Endodermal cell (in vitro differentiated cells): ENCODE results near the gene HIC1. TPM values are rescaled to one million over a fixed set of nuclear protein-coding genes. Genes with fewer than 3 reads are reported as not detected.
A peak's percentile ranks its signal among the peaks of the same experiment; 100 is the strongest.

Experiments used
- DNase-seq: peaks from one replicate; pipeline ENCODE4 v3.0.0-alpha.2; 2017
- H3K27ac ChIP-seq: 2 replicates; pipeline ENCODE4 v1.5.1; 2013; ENCODE audit warnings: mild to moderate bottlenecking, low read depth, low read length, moderate library complexity
- H3K27me3 ChIP-seq: 2 replicates; pipeline ENCODE4 v1.6.1; 2013; ENCODE audit warnings: mild to moderate bottlenecking, low read length, moderate library complexity; ENCODE audit not compliant: insufficient read depth, control insufficient read depth, poor library complexity, severe bottlenecking
- H3K36me3 ChIP-seq: 2 replicates; pipeline ENCODE4 v1.7.0; 2013; ENCODE audit warnings: mild to moderate bottlenecking, low read length, moderate library complexity; ENCODE audit not compliant: control insufficient read depth, insufficient read depth
- H3K4me1 ChIP-seq: one replicate; pipeline ENCODE4 v1.7.0; 2013; ENCODE audit warnings: low read length; ENCODE audit not compliant: control insufficient read depth, insufficient read depth
- H3K4me3 ChIP-seq: 2 replicates; pipeline ENCODE4 v1.5.1; 2013; ENCODE audit warnings: mild to moderate bottlenecking, low read length, moderate library complexity
- H3K9ac ChIP-seq: 2 replicates; pipeline ENCODE4 v1.6.1; 2013; ENCODE audit warnings: mild to moderate bottlenecking, low read length, moderate library complexity; ENCODE audit not compliant: poor library complexity, severe bottlenecking; ENCODE audit errors: extremely low read depth
- H3K9me3 ChIP-seq: 2 replicates; pipeline ENCODE4 v1.6.1; 2013; ENCODE audit warnings: mild to moderate bottlenecking, low read length, moderate library complexity; ENCODE audit not compliant: control insufficient read depth
- H3K27ac Mint-ChIP-seq: 2 replicates; pipeline ENCODE4 v1.8.0; 2020; ENCODE audit warnings: mixed read lengths
- H3K27me3 Mint-ChIP-seq: 2 replicates; pipeline ENCODE4 v1.8.0; 2021; ENCODE audit warnings: mild to moderate bottlenecking, mixed read lengths; ENCODE audit not compliant: insufficient read depth
- H3K36me3 Mint-ChIP-seq: 2 replicates; pipeline ENCODE4 v1.8.0; 2020; ENCODE audit warnings: low read depth, mixed read lengths
- H3K4me1 Mint-ChIP-seq: 2 replicates; pipeline ENCODE4 v1.8.0; 2020; ENCODE audit warnings: mixed read lengths
- H3K4me3 Mint-ChIP-seq: 2 replicates; pipeline ENCODE4 v1.8.0; 2020; ENCODE audit warnings: mild to moderate bottlenecking, moderate library complexity, mixed read lengths
- H3K9me3 Mint-ChIP-seq: 2 replicates; pipeline ENCODE4 v1.8.0; 2020; ENCODE audit warnings: mild to moderate bottlenecking, mixed read lengths
- CTCF ChIP-seq: fragments of 200-600 bp; sonication (generic); conservative IDR thresholded peaks from 2 replicates; pipeline ENCODE4 v1.5.0; 2021; ENCODE audit warnings: antibody characterized with exemption, mild to moderate bottlenecking
- WGBS, 2 experiments: methylation state at CpG; one replicate each; pipeline versions ENCODE4 v1.1.5 to v1.1.7; 2013; ENCODE audit warnings: missing lambda C conversion rate in 2 of 2, mixed read lengths in 1 of 2; ENCODE audit not compliant: insufficient coverage in 1 of 2, insufficient read length in 1 of 2; 5-methylcytosine and 5-hydroxymethylcytosine counted together
- total RNA-seq, 2 donors: library from RNA; stranded (reverse); fragmentation: NEBNext Ultra II Directional in 1 of 2; extraction: Animal tissue kit (Norgen Biotek cat#: 25700) in 1 of 2; gene quantifications; 2 replicates in 1 of 2; 3 replicates in 1 of 2; pipeline ENCODE4 v1.2.1, GENCODE V29; 2021

The HIC1 gene
- total RNA-seq, 2 donors from 2014 or later: 0.13 to 0.57 TPM

GRCh38 chr17:2090804-2091534 lies 36.1 kb downstream of the HIC1 start:
- Mint-ChIP-seq H3K9me3 (no peaks in the 10 kb centered on the region), H3K36me3 (peaks cover 24% of the 10 kb centered on the region), H3K4me1 (peaks cover 35% of the 10 kb centered on the region), H3K27me3 (no peaks in the 10 kb centered on the region), H3K4me3 (no peak overlapping the region), H3K27ac (peak overlapping the region; percentile 76)
- H3K9ac ChIP-seq: no peak overlapping the region
- peak; percentile 87 for DNase-seq
- no peaks in the 10 kb centered on the region for H3K9me3 ChIP-seq
- no peak overlapping the region for H3K4me3 ChIP-seq
- H3K36me3 ChIP-seq: peaks cover 42% of the 10 kb centered on the region
- WGBS, 2 experiments: 58 to 63% methylated on average over 1 to 2 of the region's 2 CpGs
- no peak overlapping the region for H3K27ac ChIP-seq
- H3K27me3 ChIP-seq: no peaks in the 10 kb centered on the region
- peaks cover 8% of the 10 kb centered on the region for H3K4me1 ChIP-seq
- peak; percentile 59 for TF ChIP-seq CTCF

- H3K4me1 Mint-ChIP-seq: peaks cover 36% of the 10 kb centered on the region
- Histone ChIP-seq H3K4me3 (no peak overlapping the region), H3K27ac (no peak overlapping the region), H3K27me3 (no peaks in the 10 kb centered on the region), H3K9ac (no peak overlapping the region), H3K9me3 (no peaks in the 10 kb centered on the region), H3K4me1 (peaks cover 8% of the 10 kb centered on the region), H3K36me3 (peaks cover 34% of the 10 kb centered on the region)
- H3K36me3 Mint-ChIP-seq: peaks cover 21% of the 10 kb centered on the region
- no peaks in the 10 kb centered on the region for H3K27me3 Mint-ChIP-seq
- H3K4me3 Mint-ChIP-seq: no peak overlapping the region
- H3K9me3 Mint-ChIP-seq: no peaks in the 10 kb centered on the region
- H3K27ac Mint-ChIP-seq: peak overlapping the region; percentile 6
- 94 to 96% methylated on average over 4 of the region's 4 CpGs for WGBS, 2 experiments
- TF ChIP-seq CTCF: peak; percentile 62
- DNase-seq: peak; percentile 70
Observed at GRCh38 chr17:2092253-2092652, 37.4 kb downstream of the HIC1 start.

- no peak overlapping the region for H3K4me3 Mint-ChIP-seq
- H3K9ac ChIP-seq: no peak overlapping the region
- H3K9me3 Mint-ChIP-seq: no peaks in the 10 kb centered on the region
- no peak overlapping the region for H3K4me3 ChIP-seq
- DNase-seq: peak; percentile 53
- H3K27me3 Mint-ChIP-seq: no peaks in the 10 kb centered on the region
- peak overlapping the region; percentile 48 for H3K27ac Mint-ChIP-seq
- H3K9me3 ChIP-seq: no peaks in the 10 kb centered on the region
- peaks cover 20% of the 10 kb centered on the region for H3K36me3 Mint-ChIP-seq
- TF ChIP-seq CTCF: no peak
- no peak overlapping the region for H3K27ac ChIP-seq
- peaks cover 8% of the 10 kb centered on the region for H3K4me1 ChIP-seq
- no peaks in the 10 kb centered on the region for H3K27me3 ChIP-seq
- peaks cover 23% of the 10 kb centered on the region for H3K36me3 ChIP-seq
- 89 to 98% methylated on average over 3 to 5 of the region's 5 CpGs for WGBS, 2 experiments
- H3K4me1 Mint-ChIP-seq: peaks cover 36% of the 10 kb centered on the region
Observed at GRCh38 chr17:2093349-2093748, 38.4 kb downstream of the HIC1 start.
